HepG2 (cell line): Measurements from ENCODE around the gene KDM2B. TPM values are rescaled to one million over a fixed set of nuclear protein-coding genes. Genes with fewer than 3 reads are reported as not detected.

Experiments used
- E2F5 ChIP-seq: sonication (generic); formaldehyde crosslinking; conservative IDR thresholded peaks from 2 replicates; pipeline ENCODE4 v1.4.0; 2020; ENCODE audit warnings: missing genetic modification reagents
- FOXP4 ChIP-seq: sonication (generic); formaldehyde crosslinking; IDR thresholded peaks from 2 replicates; pipeline ENCODE4 v1.4.0; 2020; ENCODE audit warnings: missing genetic modification reagents
- HMG20A ChIP-seq: IDR thresholded peaks from 2 replicates; pipeline ENCODE4 v1.6.1; 2016; ENCODE audit warnings: borderline replicate concordance
- MAFF ChIP-seq: IDR thresholded peaks from 2 replicates; pipeline ENCODE4 v1.6.1; 2011; ENCODE audit warnings: low read depth, low read length, improper control_type of control experiment
- MEIS2 ChIP-seq: sonication (generic); formaldehyde crosslinking; IDR thresholded peaks from 2 replicates; pipeline ENCODE4 v1.9.0; 2021; ENCODE audit warnings: mild to moderate bottlenecking, missing genetic modification reagents
- MTA3 ChIP-seq: sonication (generic); formaldehyde crosslinking; IDR thresholded peaks from 2 replicates; pipeline ENCODE4 v1.4.0; 2020; ENCODE audit warnings: missing genetic modification reagents
- NCOA5 ChIP-seq: sonication (generic); formaldehyde crosslinking; IDR thresholded peaks from 2 replicates; pipeline ENCODE4 v1.4.0; 2020; ENCODE audit warnings: missing genetic modification reagents
- NFATC3 ChIP-seq: sonication (generic); formaldehyde crosslinking; IDR thresholded peaks from 2 replicates; pipeline ENCODE4 v1.5.1; 2020; ENCODE audit warnings: mild to moderate bottlenecking, missing genetic modification reagents
- NR2F1 ChIP-seq, 2 experiments: fragments of 450-650 bp in 1 of 2; formaldehyde crosslinking in 1 of 2; IDR thresholded peaks; 2 replicates each; pipeline versions ENCODE4 v1.5.0 to v1.6.1; 2016 to 2020; ENCODE audit warnings: mild to moderate bottlenecking in 1 of 2, missing compliant biosample characterization in 1 of 2, missing genetic modification reagents in 1 of 2, moderate library complexity in 1 of 2
- POLR2A ChIP-seq, 2 experiments: IDR thresholded peaks; 2 replicates each; pipeline ENCODE4 v1.6.1; 2011; ENCODE audit warnings: low read depth in 2 of 2, low read length in 2 of 2, mild to moderate bottlenecking in 1 of 2, moderate library complexity in 1 of 2; ENCODE audit not compliant: insufficient read depth in 1 of 2
- RELA ChIP-seq: sonication (generic); formaldehyde crosslinking; IDR thresholded peaks from 2 replicates; pipeline ENCODE4 v1.4.0; 2020; ENCODE audit warnings: missing genetic modification reagents
- THAP8 ChIP-seq: sonication (generic); formaldehyde crosslinking; IDR thresholded peaks from 2 replicates; pipeline ENCODE4 v1.5.1; 2020; ENCODE audit warnings: missing genetic modification reagents, mild to moderate bottlenecking, borderline replicate concordance
- ZNF367 ChIP-seq: sonication (generic); formaldehyde crosslinking; IDR thresholded peaks from 2 replicates; pipeline ENCODE4 v1.4.0; 2020; ENCODE audit warnings: missing genetic modification reagents, borderline replicate concordance
- ZNF552 ChIP-seq: sonication (generic); formaldehyde crosslinking; IDR thresholded peaks from 2 replicates; pipeline ENCODE4 v1.9.0; 2022; ENCODE audit warnings: missing genetic modification reagents, mild to moderate bottlenecking, borderline replicate concordance
- ZNF891 ChIP-seq: sonication (generic); formaldehyde crosslinking; IDR thresholded peaks from 2 replicates; pipeline ENCODE4 v1.5.0; 2020; ENCODE audit warnings: mild to moderate bottlenecking, missing genetic modification reagents
- polyA plus RNA-seq, 8 experiments: library from polyadenylated mRNA; depleted of rRNA in 3 of 8; stranded (reverse) in 7 of 8; unstranded in 1 of 8; fragments of >200 nt; fragmentation: Illumina TruSeq in 4 of 8; extraction: Trizol in 4 of 8; gene quantifications; 2 replicates each; pipeline versions ENCODE4 v1.2.1 to v1.2.3, GENCODE V29; 2011 to 2016; ENCODE audit warnings: low read depth in 4 of 8, missing spikeins in 1 of 8, mixed read lengths in 1 of 8; ENCODE audit not compliant: insufficient read depth in 1 of 8
- total RNA-seq, 5 experiments: library from RNA; depleted of rRNA; stranded (reverse); fragments of >200 nt; fragmentation: Illumina TruSeq; extraction: Trizol; gene quantifications; 2 replicates each; pipeline ENCODE4 v1.2.3, GENCODE V29; 2016; ENCODE audit warnings: low read depth in 1 of 5
- TF ChIP-seq, protein P1 (sequence below): sonication (generic); formaldehyde crosslinking; IDR thresholded peaks from 2 replicates; pipeline ENCODE4 v1.4.0; 2020; ENCODE audit warnings: missing genetic modification reagents, mild to moderate bottlenecking, borderline replicate concordance
- TF ChIP-seq, protein P2 (sequence below): IDR thresholded peaks from 2 replicates; pipeline ENCODE4 v1.6.1; 2016; ENCODE audit warnings: low read depth, missing genetic modification reagents, missing compliant biosample characterization

The KDM2B gene
- total and polyA plus RNA-seq, 2 of the 13 experiments (the other 11 are each of a cell fraction or from before 2014, with no cell fraction given) = 17.5 to 26.1 TPM

GRCh38 chr12:121626087-121626852 is 45.4 kb upstream of the KDM2B start, which contains the start of gene ORAI1 (continued):
- 0 out of 2 replicates have a peak, but pooled peaks have one; percentile 25 for TF ChIP-seq ZNF891
- TF ChIP-seq ZNF552 = no peak
- no peak for TF ChIP-seq NCOA5 (CRISPR knock-in tag)
- TF ChIP-seq POLR2A (IDR thresholded peaks at IDR 0.05; ENCODE audit: insufficient read depth in 1 of 2, low read depth in 2 of 2, low read length in 2 of 2) = peak; percentile 77 to 91
- TF ChIP-seq, protein P1, sequence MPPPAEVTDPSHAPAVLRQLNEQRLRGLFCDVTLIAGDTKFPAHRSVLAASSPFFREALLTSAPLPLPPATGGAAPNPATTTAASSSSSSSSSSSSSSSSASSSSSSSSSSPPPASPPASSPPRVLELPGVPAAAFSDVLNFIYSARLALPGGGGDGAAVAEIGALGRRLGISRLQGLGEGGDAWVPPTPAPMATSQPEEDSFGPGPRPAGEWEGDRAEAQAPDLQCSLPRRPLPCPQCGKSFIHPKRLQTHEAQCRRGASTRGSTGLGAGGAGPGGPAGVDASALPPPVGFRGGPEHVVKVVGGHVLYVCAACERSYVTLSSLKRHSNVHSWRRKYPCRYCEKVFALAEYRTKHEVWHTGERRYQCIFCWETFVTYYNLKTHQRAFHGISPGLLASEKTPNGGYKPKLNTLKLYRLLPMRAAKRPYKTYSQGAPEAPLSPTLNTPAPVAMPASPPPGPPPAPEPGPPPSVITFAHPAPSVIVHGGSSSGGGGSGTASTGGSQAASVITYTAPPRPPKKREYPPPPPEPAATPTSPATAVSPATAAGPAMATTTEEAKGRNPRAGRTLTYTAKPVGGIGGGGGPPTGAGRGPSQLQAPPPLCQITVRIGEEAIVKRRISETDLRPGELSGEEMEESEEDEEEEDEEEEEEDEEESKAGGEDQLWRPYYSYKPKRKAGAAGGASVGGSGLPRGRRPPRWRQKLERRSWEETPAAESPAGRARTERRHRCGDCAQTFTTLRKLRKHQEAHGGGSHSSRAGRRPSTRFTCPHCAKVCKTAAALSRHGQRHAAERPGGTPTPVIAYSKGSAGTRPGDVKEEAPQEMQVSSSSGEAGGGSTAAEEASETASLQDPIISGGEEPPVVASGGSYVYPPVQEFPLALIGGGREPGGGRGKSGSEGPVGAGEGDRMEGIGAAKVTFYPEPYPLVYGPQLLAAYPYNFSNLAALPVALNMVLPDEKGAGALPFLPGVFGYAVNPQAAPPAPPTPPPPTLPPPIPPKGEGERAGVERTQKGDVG = no peak
- TF ChIP-seq NFATC3 (CRISPR knock-in tag) = no peak
- TF ChIP-seq FOXP4 = peak; percentile 38
- no peak for TF ChIP-seq MAFF
- TF ChIP-seq NR2F1 (CRISPR knock-in tag; IDR thresholded peaks at IDR 0.05) = peak in 1 of 2 experiments; percentile 28; a peak in 1 of 4 replicates
- TF ChIP-seq RELA = no peak
- TF ChIP-seq THAP8 (CRISPR knock-in tag) = no peak
- no peak for TF ChIP-seq MTA3 (CRISPR knock-in tag)
- TF ChIP-seq ZNF367 (CRISPR knock-in tag) = no peak
- TF ChIP-seq E2F5 (CRISPR knock-in tag) = peak; percentile 38; the same call in 1 of the 2 replicates
- TF ChIP-seq HMG20A (CRISPR knock-in tag) = peak; percentile 43; the same call in 1 of the 2 replicates
- TF ChIP-seq, protein P2, sequence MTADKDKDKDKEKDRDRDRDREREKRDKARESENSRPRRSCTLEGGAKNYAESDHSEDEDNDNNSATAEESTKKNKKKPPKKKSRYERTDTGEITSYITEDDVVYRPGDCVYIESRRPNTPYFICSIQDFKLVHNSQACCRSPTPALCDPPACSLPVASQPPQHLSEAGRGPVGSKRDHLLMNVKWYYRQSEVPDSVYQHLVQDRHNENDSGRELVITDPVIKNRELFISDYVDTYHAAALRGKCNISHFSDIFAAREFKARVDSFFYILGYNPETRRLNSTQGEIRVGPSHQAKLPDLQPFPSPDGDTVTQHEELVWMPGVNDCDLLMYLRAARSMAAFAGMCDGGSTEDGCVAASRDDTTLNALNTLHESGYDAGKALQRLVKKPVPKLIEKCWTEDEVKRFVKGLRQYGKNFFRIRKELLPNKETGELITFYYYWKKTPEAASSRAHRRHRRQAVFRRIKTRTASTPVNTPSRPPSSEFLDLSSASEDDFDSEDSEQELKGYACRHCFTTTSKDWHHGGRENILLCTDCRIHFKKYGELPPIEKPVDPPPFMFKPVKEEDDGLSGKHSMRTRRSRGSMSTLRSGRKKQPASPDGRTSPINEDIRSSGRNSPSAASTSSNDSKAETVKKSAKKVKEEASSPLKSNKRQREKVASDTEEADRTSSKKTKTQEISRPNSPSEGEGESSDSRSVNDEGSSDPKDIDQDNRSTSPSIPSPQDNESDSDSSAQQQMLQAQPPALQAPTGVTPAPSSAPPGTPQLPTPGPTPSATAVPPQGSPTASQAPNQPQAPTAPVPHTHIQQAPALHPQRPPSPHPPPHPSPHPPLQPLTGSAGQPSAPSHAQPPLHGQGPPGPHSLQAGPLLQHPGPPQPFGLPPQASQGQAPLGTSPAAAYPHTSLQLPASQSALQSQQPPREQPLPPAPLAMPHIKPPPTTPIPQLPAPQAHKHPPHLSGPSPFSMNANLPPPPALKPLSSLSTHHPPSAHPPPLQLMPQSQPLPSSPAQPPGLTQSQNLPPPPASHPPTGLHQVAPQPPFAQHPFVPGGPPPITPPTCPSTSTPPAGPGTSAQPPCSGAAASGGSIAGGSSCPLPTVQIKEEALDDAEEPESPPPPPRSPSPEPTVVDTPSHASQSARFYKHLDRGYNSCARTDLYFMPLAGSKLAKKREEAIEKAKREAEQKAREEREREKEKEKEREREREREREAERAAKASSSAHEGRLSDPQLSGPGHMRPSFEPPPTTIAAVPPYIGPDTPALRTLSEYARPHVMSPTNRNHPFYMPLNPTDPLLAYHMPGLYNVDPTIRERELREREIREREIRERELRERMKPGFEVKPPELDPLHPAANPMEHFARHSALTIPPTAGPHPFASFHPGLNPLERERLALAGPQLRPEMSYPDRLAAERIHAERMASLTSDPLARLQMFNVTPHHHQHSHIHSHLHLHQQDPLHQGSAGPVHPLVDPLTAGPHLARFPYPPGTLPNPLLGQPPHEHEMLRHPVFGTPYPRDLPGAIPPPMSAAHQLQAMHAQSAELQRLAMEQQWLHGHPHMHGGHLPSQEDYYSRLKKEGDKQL (CRISPR knock-in tag) = 0 out of 2 replicates have a peak, but pooled peaks have one; percentile 21
- TF ChIP-seq MEIS2 = no peak
